HG02798 (cell line): ENCODE results near the gene H1-8.
"Not testable (repeated sequence)": the region's sequence is repeated elsewhere in the genome, so short reads cannot be mapped to it uniquely, and the experiment has no call there.

Experiments
- ATAC-seq: cut with Tn5 transposase; IDR thresholded peaks from one replicate; pipeline ENCODE4 v1.9.1; 2021; ENCODE audit warnings: mild to moderate bottlenecking; ENCODE audit not compliant: unreplicated experiment, poor library complexity

Gene H1-8

GRCh38 chr3:129543156-129543790 is at the start of gene H1-8:
Gene H1-8, plus strand, starts transcription at chr3:129543175. Its CDS starts 44 bp downstream, at chr3:129543219.
- ATAC-seq, result no peak

GRCh38 chr3:129493206-129493605 is 49.8 kb upstream of the H1-8 start:
- ATAC-seq, result no peak

GRCh38 chr3:129494499-129494898 is 48.5 kb upstream of the H1-8 start:
- not testable (repeated sequence) for ATAC-seq

GRCh38 chr3:129495006-129495639 is 47.9 kb upstream of the H1-8 start:
- not testable (repeated sequence) for ATAC-seq

GRCh38 chr3:129497876-129498275 is 45.1 kb upstream of the H1-8 start:
- not testable (repeated sequence) for ATAC-seq

GRCh38 chr3:129498603-129499488 is 44.1 kb upstream of the H1-8 start:
- not testable (repeated sequence) for ATAC-seq

- ATAC-seq, result not testable (repeated sequence)
Observed at GRCh38 chr3:129499604-129500333, 43.2 kb upstream of the H1-8 start.

GRCh38 chr3:129500334-129500658 is 42.7 kb upstream of the H1-8 start:
- ATAC-seq, result no peak

- no peak for ATAC-seq
Observed at GRCh38 chr3:129501630-129502029, 41.3 kb upstream of the H1-8 start.

- ATAC-seq, result no peak
Observed at GRCh38 chr3:129502641-129503408, 40.1 kb upstream of the H1-8 start.

- ATAC-seq, result no peak
Observed at GRCh38 chr3:129503471-129504291, 39.3 kb upstream of the H1-8 start.

- no peak for ATAC-seq
Observed at GRCh38 chr3:129504471-129505100, 38.4 kb upstream of the H1-8 start.

- no peak for ATAC-seq
Observed at GRCh38 chr3:129505341-129505740, 37.6 kb upstream of the H1-8 start.

GRCh38 chr3:129506231-129506742 is 36.7 kb upstream of the H1-8 start:
- no peak for ATAC-seq

GRCh38 chr3:129507181-129507831 is 35.7 kb upstream of the H1-8 start:
- no peak for ATAC-seq

GRCh38 chr3:129512595-129512994 is 30.4 kb upstream of the H1-8 start:
- no peak for ATAC-seq

- no peak for ATAC-seq
Observed at GRCh38 chr3:129513705-129514104, 29.3 kb upstream of the H1-8 start.

- no peak for ATAC-seq
Observed at GRCh38 chr3:129514110-129514509, 28.9 kb upstream of the H1-8 start.
